Vagina (tissue), 2 donors: ENCODE data around the gene EFCAB13.

Experiments
- CTCF ChIP-seq, 3 experiments: fragments of 450-650 bp in 2 of 3; fragments of 200-600 bp in 1 of 3; sonication (generic) in 1 of 3; IDR thresholded peaks; one replicate each; pipeline ENCODE4 v1.5.1; 2017 to 2019; ENCODE audit warnings: antibody characterized with exemption in 3 of 3, mild to moderate bottlenecking in 2 of 3, moderate library complexity in 2 of 3
- POLR2AphosphoS5 ChIP-seq, 2 donors: sonication (generic); formaldehyde crosslinking; IDR thresholded peaks; one replicate each; pipeline ENCODE4 v1.9.0; 2017; ENCODE audit warnings: antibody characterized with exemption in 2 of 2, mild to moderate bottlenecking in 2 of 2, low read depth in 1 of 2; ENCODE audit not compliant: insufficient read depth in 1 of 2

DNA sequence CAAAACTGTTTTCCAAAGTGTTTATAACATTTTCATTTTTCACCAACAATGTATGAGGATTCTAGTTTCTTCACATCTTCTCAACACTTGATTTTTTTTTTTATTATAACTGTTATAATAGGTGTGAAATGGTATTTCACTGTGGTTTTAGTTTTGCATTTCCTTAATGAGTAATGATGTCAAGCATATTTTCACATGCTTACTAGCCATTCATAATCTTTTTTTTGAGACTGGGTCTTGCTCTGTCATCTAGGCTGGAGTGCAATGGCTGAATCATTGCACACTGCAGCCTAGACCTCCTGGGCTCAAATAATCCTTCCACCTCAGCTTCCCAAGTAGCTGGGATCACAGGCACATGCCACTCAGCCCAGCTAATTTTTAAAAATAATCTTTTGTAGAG, 65.1 kb downstream of the EFCAB13 start:
- TF ChIP-seq CTCF (IDR thresholded peaks at IDR 0.05) (no peak), POLR2AphosphoS5 (IDR thresholded peaks at IDR 0.05; ENCODE audit: insufficient read depth in 1 of 2, low read depth in 1 of 2) (no peak)
